Iris pigment epithelial cell (primary cell): ENCODE measurements around the gene PRKD1.

Source experiments
- DNase-seq: peaks from one replicate; pipeline ENCODE4 v3.0.0-alpha.2; 2011; ENCODE audit warnings: low read depth

PRKD1 gene

GRCh38 chr14:29927376-29928116 is at the start of gene PRKD1:
Gene PRKD1 (minus strand): TSS chr14:29927847.
- DNase-seq, result peak; percentile 67

GRCh38 chr14:29971101-29971500 is 43.5 kb upstream of the PRKD1 start:
- no peak for DNase-seq

GRCh38 chr14:29955087-29955486 is 27.4 kb upstream of the PRKD1 start:
- DNase-seq, result peak; percentile 61

- DNase-seq, result no peak
Observed at GRCh38 chr14:29953501-29953900, 25.9 kb upstream of the PRKD1 start.

- DNase-seq, result no peak
Observed at GRCh38 chr14:29944091-29944490, 16.4 kb upstream of the PRKD1 start.

- no peak for DNase-seq
Observed at GRCh38 chr14:29941401-29941800, 13.8 kb upstream of the PRKD1 start.

- no peak for DNase-seq
Observed at GRCh38 chr14:29940482-29940881, 12.8 kb upstream of the PRKD1 start.

- DNase-seq, result peak; percentile 76
Observed at GRCh38 chr14:29937116-29937515, 9.5 kb upstream of the PRKD1 start.

GRCh38 chr14:29930283-29930682 is 2.6 kb upstream of the PRKD1 start:
- DNase-seq, result peak; percentile 65

- no peak for DNase-seq
Observed at GRCh38 chr14:29928117-29928640, 532 bp upstream of the PRKD1 start.

- DNase-seq, result peak; percentile 47
Observed at GRCh38 chr14:29926701-29927375, 809 bp downstream of the PRKD1 start.

- DNase-seq, result no peak
Observed at GRCh38 chr14:29926228-29926627, 1.4 kb downstream of the PRKD1 start.

- no peak for DNase-seq
Observed at GRCh38 chr14:29925736-29926135, 1.9 kb downstream of the PRKD1 start.

GRCh38 chr14:29925101-29925722 is 2.4 kb downstream of the PRKD1 start:
- DNase-seq, result peak; percentile 77

- DNase-seq, result no peak
Observed at GRCh38 chr14:29919845-29920244, 7.8 kb downstream of the PRKD1 start.

- DNase-seq, result no peak
Observed at GRCh38 chr14:29918981-29919380, 8.7 kb downstream of the PRKD1 start.

GRCh38 chr14:29913566-29913965 is 14.1 kb downstream of the PRKD1 start:
- DNase-seq, result no peak

GRCh38 chr14:29911810-29912209 is 15.8 kb downstream of the PRKD1 start:
- no peak for DNase-seq

- no peak for DNase-seq
Observed at GRCh38 chr14:29908652-29909577, 18.7 kb downstream of the PRKD1 start.

GRCh38 chr14:29906256-29906870 is 21.3 kb downstream of the PRKD1 start:
- peak; percentile 79 for DNase-seq

- DNase-seq, result no peak
Observed at GRCh38 chr14:29905543-29905942, 22.1 kb downstream of the PRKD1 start.
